Putamen (tissue), 1 donor: ENCODE data around the gene TMEM100.

Source experiments
- DNase-seq: peaks from one replicate; pipeline ENCODE4 v3.0.0-alpha.2; 2016; ENCODE audit warnings: low spot score

TMEM100 gene

GRCh38 chr17:55717898-55718735 lies 4.5 kb downstream of the TMEM100 start:
- DNase-seq: peak; percentile 53

GRCh38 chr17:55717432-55717831 lies 5.2 kb downstream of the TMEM100 start:
- no peak for DNase-seq

- DNase-seq: no peak
Observed at GRCh38 chr17:55710829-55711496, 11.7 kb downstream of the TMEM100 start.

GRCh38 chr17:55710410-55710809 lies 12.3 kb downstream of the TMEM100 start:
- no peak for DNase-seq

GRCh38 chr17:55709984-55710383 lies 12.7 kb downstream of the TMEM100 start:
- no peak for DNase-seq

GRCh38 chr17:55709440-55709839 lies 13.2 kb downstream of the TMEM100 start:
- no peak for DNase-seq

- DNase-seq: no peak
Observed at GRCh38 chr17:55708175-55708974, 14.3 kb downstream of the TMEM100 start.

- DNase-seq: no peak
Observed at GRCh38 chr17:55706808-55707773, 15.6 kb downstream of the TMEM100 start.

- no peak for DNase-seq
Observed at GRCh38 chr17:55705847-55706246, 16.8 kb downstream of the TMEM100 start.

GRCh38 chr17:55704401-55704800 lies 18.3 kb downstream of the TMEM100 start:
- no peak for DNase-seq

- no peak for DNase-seq
Observed at GRCh38 chr17:55702150-55702549, 20.5 kb downstream of the TMEM100 start.

GRCh38 chr17:55699181-55699860 lies 23.3 kb downstream of the TMEM100 start:
- no peak for DNase-seq

- no peak for DNase-seq
Observed at GRCh38 chr17:55694286-55694910, 28.3 kb downstream of the TMEM100 start.

GRCh38 chr17:55693254-55694216 lies 29.1 kb downstream of the TMEM100 start:
- DNase-seq: no peak

- no peak for DNase-seq
Observed at GRCh38 chr17:55692276-55692675, 30.4 kb downstream of the TMEM100 start.

- no peak for DNase-seq
Observed at GRCh38 chr17:55691666-55692065, 31.0 kb downstream of the TMEM100 start.

- DNase-seq: no peak
Observed at GRCh38 chr17:55690105-55690508, 32.6 kb downstream of the TMEM100 start.

GRCh38 chr17:55689672-55690071 lies 33.0 kb downstream of the TMEM100 start:
- no peak for DNase-seq

GRCh38 chr17:55688057-55688456 lies 34.6 kb downstream of the TMEM100 start:
- no peak for DNase-seq
